Natural killer cell (primary cell): Measurements from ENCODE around the gene C1QTNF6. TPM values are rescaled to one million over a fixed set of nuclear protein-coding genes. Genes with fewer than 3 reads are reported as not detected.

Source experiments
- ATAC-seq, 3 donors: fragments of 150-1000 bp in 2 of 3; fragments of 200-7000 bp in 1 of 3; cut with Tn5 transposase; 1 replicate in 1 of 3; 2 replicates in 2 of 3; pipeline ENCODE4 v1.10.0; 2021; ENCODE audit warnings: mild to moderate bottlenecking in 2 of 3, moderate library complexity in 2 of 3
- DNase-seq, 2 donors: peaks; one replicate each; pipeline versions ENCODE4 v3.0.0 to v3.0.0-alpha.2; 2013 to 2021; ENCODE audit warnings: mixed read lengths in 1 of 2
- H3K27ac ChIP-seq: one replicate; pipeline ENCODE4 v1.5.1; 2013; ENCODE audit warnings: mild to moderate bottlenecking, low read length
- H3K27me3 ChIP-seq: one replicate; pipeline ENCODE4 v1.6.1; 2013; ENCODE audit warnings: low read length; ENCODE audit not compliant: control insufficient read depth, insufficient read depth
- H3K36me3 ChIP-seq: one replicate; pipeline ENCODE4 v1.6.1; 2013; ENCODE audit warnings: low read length; ENCODE audit not compliant: control insufficient read depth, insufficient read depth
- H3K4me1 ChIP-seq: one replicate; pipeline ENCODE4 v1.6.1; 2013; ENCODE audit warnings: low read length; ENCODE audit not compliant: control insufficient read depth, insufficient read depth
- H3K4me3 ChIP-seq: one replicate; pipeline ENCODE4 v1.5.1; 2013; ENCODE audit warnings: low read length
- H3K9me3 ChIP-seq: one replicate; pipeline ENCODE4 v1.6.1; 2013; ENCODE audit warnings: low read length; ENCODE audit not compliant: control insufficient read depth, insufficient read depth
- H3K27ac Mint-ChIP-seq, 2 donors: one replicate each; pipeline ENCODE4 v1.8.0; 2022; ENCODE audit warnings: mild to moderate bottlenecking in 2 of 2, mixed read lengths in 2 of 2, moderate library complexity in 1 of 2
- H3K27me3 Mint-ChIP-seq, 2 donors: one replicate each; pipeline ENCODE4 v1.8.0; 2022; ENCODE audit warnings: low read depth in 2 of 2, mixed read lengths in 2 of 2
- H3K36me3 Mint-ChIP-seq: one replicate; pipeline ENCODE4 v1.8.0; 2022; ENCODE audit warnings: mixed read lengths
- H3K4me1 Mint-ChIP-seq, 2 donors: one replicate each; pipeline ENCODE4 v1.8.0; 2022; ENCODE audit warnings: mixed read lengths in 2 of 2
- H3K4me3 Mint-ChIP-seq: one replicate; pipeline ENCODE4 v1.8.0; 2022; ENCODE audit warnings: mild to moderate bottlenecking, moderate library complexity, mixed read lengths
- H3K9me3 Mint-ChIP-seq, 2 donors: one replicate each; pipeline ENCODE4 v1.8.0; 2022; ENCODE audit warnings: mixed read lengths in 2 of 2
- WGBS: methylation state at CpG from one replicate; pipeline ENCODE4 v1.1.7; 2013; ENCODE audit warnings: missing lambda C conversion rate; ENCODE audit not compliant: insufficient coverage; 5-methylcytosine and 5-hydroxymethylcytosine counted together
- intact Hi-C: fragments of 100-400 bp; cut with micrococcal nuclease; formaldehyde crosslinking; loops from one replicate; pipeline ENCODE4 v1.14.2; 2022
- total RNA-seq, 4 donors: library from RNA; stranded (reverse); fragments of 120-200 nt in 1 of 4; gene quantifications; one replicate each; pipeline versions ENCODE4 v1.2.3 to v1.2.4, GENCODE V29; 2013 to 2022
- TF ChIP-seq, protein P1 (sequence below): fragments of 200-600 bp; IDR thresholded peaks from one replicate; pipeline ENCODE4 v1.8.0; 2022; ENCODE audit warnings: antibody characterized with exemption

C1QTNF6 gene
- total RNA-seq, 3 donors from 2014 or later (not counting 1 experiment from before 2014, with no cell fraction given): 6.0 to 10.3 (median 6.7) TPM

DNA sequence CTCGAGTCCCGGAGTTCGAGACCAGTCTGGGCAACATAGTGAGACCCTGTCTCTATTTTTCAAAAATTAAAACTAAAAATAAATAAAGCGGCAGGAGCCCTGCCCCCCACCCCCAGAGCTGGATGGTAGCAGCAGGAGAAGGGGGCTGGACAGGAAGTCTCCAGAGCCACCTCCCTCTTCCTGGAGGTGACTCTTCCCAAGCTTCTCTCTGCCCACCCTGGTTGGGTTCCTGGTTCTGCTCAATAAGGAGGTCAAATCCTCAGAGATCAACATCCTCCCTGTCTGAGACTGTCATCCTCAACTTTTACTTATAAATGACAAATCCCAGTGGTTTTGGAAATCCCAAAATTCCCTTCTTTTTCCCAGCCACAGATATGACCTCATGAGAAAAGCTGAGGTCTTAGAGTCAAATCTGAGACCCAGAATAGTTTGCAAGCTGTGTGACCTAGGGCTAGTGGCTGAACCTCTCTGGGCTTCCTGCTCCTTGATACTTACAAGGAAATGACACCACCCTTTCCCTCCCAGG lies 987 bp downstream of the C1QTNF6 start:
- H3K27ac Mint-ChIP-seq: peak overlapping the region; percentile 85 to 86

GRCh38 chr22:37186228-37186996 lies 1.6 kb downstream of the C1QTNF6 start:
- intact Hi-C loops: no loop called here
- peaks cover 65% of the 10 kb centered on the region for H3K4me1 ChIP-seq
- 36% methylated on average over 7 of the region's 9 CpGs for WGBS

More for the DNA sequence above, 987 bp downstream of the C1QTNF6 start:
- Mint-ChIP-seq H3K4me1 (peaks cover 48 to 58% of the 10 kb centered on the region in 2 donors), H3K9me3 (no peaks in the 10 kb centered on the region), H3K4me3 (peak overlapping the region; percentile 88), H3K27me3 (no peaks in the 10 kb centered on the region), H3K36me3 (no peaks in the 10 kb centered on the region)
- Histone ChIP-seq H3K27me3 (no peaks in the 10 kb centered on the region), H3K27ac (peak overlapping the region; percentile 6), H3K4me3 (no peak overlapping the region), H3K36me3 (no peaks in the 10 kb centered on the region), H3K9me3 (no peaks in the 10 kb centered on the region), H3K4me1 (peaks cover 65% of the 10 kb centered on the region)
- intact Hi-C loops: no loop called here
- TF ChIP-seq, protein P1, sequence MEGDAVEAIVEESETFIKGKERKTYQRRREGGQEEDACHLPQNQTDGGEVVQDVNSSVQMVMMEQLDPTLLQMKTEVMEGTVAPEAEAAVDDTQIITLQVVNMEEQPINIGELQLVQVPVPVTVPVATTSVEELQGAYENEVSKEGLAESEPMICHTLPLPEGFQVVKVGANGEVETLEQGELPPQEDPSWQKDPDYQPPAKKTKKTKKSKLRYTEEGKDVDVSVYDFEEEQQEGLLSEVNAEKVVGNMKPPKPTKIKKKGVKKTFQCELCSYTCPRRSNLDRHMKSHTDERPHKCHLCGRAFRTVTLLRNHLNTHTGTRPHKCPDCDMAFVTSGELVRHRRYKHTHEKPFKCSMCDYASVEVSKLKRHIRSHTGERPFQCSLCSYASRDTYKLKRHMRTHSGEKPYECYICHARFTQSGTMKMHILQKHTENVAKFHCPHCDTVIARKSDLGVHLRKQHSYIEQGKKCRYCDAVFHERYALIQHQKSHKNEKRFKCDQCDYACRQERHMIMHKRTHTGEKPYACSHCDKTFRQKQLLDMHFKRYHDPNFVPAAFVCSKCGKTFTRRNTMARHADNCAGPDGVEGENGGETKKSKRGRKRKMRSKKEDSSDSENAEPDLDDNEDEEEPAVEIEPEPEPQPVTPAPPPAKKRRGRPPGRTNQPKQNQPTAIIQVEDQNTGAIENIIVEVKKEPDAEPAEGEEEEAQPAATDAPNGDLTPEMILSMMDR: no peak
- no peak for ATAC-seq
- WGBS: 61% methylated on average over 4 of the region's 4 CpGs
- no peak for DNase-seq

DNA sequence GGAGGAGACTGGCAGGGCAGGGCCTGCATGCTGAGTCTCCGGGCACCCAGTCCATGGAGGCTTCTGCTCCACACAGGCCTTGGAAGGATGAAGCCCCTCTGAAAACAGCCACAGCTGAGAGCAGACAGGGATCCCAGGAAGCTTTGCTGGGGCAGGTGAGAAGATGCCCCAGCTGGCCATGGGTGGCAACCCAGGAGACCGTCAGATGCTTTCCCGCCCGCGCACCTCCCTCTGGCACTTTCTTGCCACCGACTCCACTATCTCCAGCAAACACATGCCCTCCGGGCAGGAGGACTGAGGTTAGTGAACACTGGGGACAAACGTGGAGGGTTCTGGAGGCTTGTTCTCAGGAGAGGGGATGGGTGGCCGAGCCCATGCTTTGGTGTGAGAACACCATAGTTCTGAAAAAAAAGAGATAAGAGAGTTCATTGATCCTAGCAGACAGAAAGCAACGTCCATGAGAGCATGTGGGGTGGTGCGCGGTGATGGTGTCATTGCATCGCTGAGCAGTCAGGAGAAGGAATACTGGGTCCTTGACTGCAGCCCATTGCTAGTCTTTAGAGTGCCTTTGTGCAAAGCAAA lies 2.3 kb downstream of the C1QTNF6 start:
- ATAC-seq: peak in 1 of 3 donors; percentile 9
- Mint-ChIP-seq H3K27me3 (no peaks in the 10 kb centered on the region), H3K4me3 (peak overlapping the region; percentile 88), H3K27ac (peak overlapping the region; percentile 85 to 86), H3K4me1 (peaks cover 48 to 58% of the 10 kb centered on the region in 2 donors), H3K36me3 (no peaks in the 10 kb centered on the region), H3K9me3 (no peaks in the 10 kb centered on the region)
- H3K9me3 ChIP-seq: no peaks in the 10 kb centered on the region
- peaks cover 65% of the 10 kb centered on the region for H3K4me1 ChIP-seq
- no peaks in the 10 kb centered on the region for H3K36me3 ChIP-seq
- no peak overlapping the region for H3K4me3 ChIP-seq
- H3K27ac ChIP-seq: no peak overlapping the region
- TF ChIP-seq, protein P1: no peak
- no peak for DNase-seq
- WGBS: 69% methylated on average over 13 of the region's 13 CpGs
- intact Hi-C loops: no loop called here
- no peaks in the 10 kb centered on the region for H3K27me3 ChIP-seq

More at GRCh38 chr22:37186228-37186996, 1.6 kb downstream of the C1QTNF6 start:
- DNase-seq: peak; percentile 39 to 91
- H3K36me3 Mint-ChIP-seq: no peaks in the 10 kb centered on the region
- no peaks in the 10 kb centered on the region for H3K27me3 Mint-ChIP-seq
- Histone ChIP-seq H3K4me3 (no peak overlapping the region), H3K9me3 (no peaks in the 10 kb centered on the region), H3K36me3 (no peaks in the 10 kb centered on the region), H3K27ac (peak overlapping the region; percentile 6), H3K27me3 (no peaks in the 10 kb centered on the region)
- no peaks in the 10 kb centered on the region for H3K9me3 Mint-ChIP-seq
- peaks cover 48 to 58% of the 10 kb centered on the region in 2 donors for H3K4me1 Mint-ChIP-seq
- TF ChIP-seq, protein P1: no peak
- peak overlapping the region; percentile 85 to 86 for H3K27ac Mint-ChIP-seq
- ATAC-seq: peak; percentile 76 to 84 (median 80)
- H3K4me3 Mint-ChIP-seq: peak overlapping the region; percentile 88
